ENCODE measurements around the gene FAM193A. TPM values are rescaled to one million over a fixed set of nuclear protein-coding genes. Genes with fewer than 3 reads are reported as not detected.

FAM193A gene
- polyA plus RNA-seq, 1 of the 3 experiments (the other 2 are of a cell fraction) = 9.2 TPM

DNA sequence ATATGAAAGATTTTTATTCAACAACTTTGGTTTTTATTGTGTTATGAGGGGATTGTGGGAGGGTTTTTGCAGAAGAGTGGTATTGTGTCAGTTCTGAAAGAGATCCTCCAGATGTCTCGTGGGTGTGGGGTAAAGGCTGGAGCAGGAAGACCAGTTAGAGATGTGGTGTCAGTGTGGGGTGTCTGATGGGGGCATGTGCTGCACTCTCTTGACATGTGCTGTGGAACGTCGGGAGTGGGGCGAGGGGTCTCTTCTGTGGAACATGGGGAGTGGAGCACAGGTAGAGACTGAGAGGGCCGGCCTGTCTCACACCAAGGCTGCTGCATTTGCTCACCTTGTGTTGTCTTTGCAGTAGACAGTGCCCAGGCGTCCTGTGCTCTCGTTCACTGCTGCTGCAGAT lies 37.6 kb downstream of the FAM193A start:
- Histone ChIP-seq H3K27me3 (ENCODE audit: insufficient read depth) (no peaks in the 10 kb centered on the region), H3K4me1 (ENCODE audit: control insufficient read depth in 1 of 2, insufficient read depth in 2 of 2, low read depth in 1 of 2, low read length in 1 of 2) (peaks cover 6 to 12% of the 10 kb centered on the region in 2 experiments; a peak in 1 of 4 replicates), H3K9ac (no peak overlapping the region), H3K9me2 (no peaks in the 10 kb centered on the region), H3K9me3 (no peaks in the 10 kb centered on the region), H3K4me3 (ENCODE audit: low read depth in 2 of 2, low read length in 1 of 2) (no peak overlapping the region), H3K36me3 (replicated peaks in 1 of 2; ENCODE audit: control insufficient read depth in 1 of 2, insufficient read depth in 2 of 2, low read length in 1 of 2) (peaks cover 0 to 7% of the 10 kb centered on the region in 2 experiments), H3K4me2 (no peak overlapping the region), H3F3A (replicated peaks; ENCODE audit: insufficient read depth) (peaks cover 3% of the 10 kb centered on the region), H3K79me2 (ENCODE audit: insufficient read depth) (peaks cover 100% of the 10 kb centered on the region), H4K20me1 (ENCODE audit: insufficient read depth) (peaks cover 98% of the 10 kb centered on the region), H2AFZ (ENCODE audit: low read depth) (no peak overlapping the region), H3K27ac (ENCODE audit: low read depth in 2 of 2, low read length in 1 of 2) (no peak overlapping the region)
- no peak for DNase-seq
- ChIA-PET POLR2A (no interaction called here), CTCF (no interaction called here)
- 96% methylated on average over 5 of the region's 7 CpGs for WGBS (ENCODE audit: low lambda C conversion rate)
- TF ChIP-seq, protein P1, sequence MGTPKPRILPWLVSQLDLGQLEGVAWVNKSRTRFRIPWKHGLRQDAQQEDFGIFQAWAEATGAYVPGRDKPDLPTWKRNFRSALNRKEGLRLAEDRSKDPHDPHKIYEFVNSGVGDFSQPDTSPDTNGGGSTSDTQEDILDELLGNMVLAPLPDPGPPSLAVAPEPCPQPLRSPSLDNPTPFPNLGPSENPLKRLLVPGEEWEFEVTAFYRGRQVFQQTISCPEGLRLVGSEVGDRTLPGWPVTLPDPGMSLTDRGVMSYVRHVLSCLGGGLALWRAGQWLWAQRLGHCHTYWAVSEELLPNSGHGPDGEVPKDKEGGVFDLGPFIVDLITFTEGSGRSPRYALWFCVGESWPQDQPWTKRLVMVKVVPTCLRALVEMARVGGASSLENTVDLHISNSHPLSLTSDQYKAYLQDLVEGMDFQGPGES (IDR thresholded peaks at IDR 0.05; ENCODE audit: low read depth, low read length) = no peak
- TF ChIP-seq RFX5 (IDR thresholded peaks at IDR 0.05; ENCODE audit: low read length) (no peak), RCOR1 (IDR thresholded peaks at IDR 0.05; ENCODE audit: low read length) (no peak), FOXJ3 (CRISPR knock-in tag; IDR thresholded peaks at IDR 0.05) (no peak), MEF2A (IDR thresholded peaks at IDR 0.05; ENCODE audit: borderline replicate concordance, low read depth) (no peak), TEAD4 (IDR thresholded peaks at IDR 0.05; ENCODE audit: borderline replicate concordance, insufficient read depth) (no peak), SIN3A (IDR thresholded peaks at IDR 0.05; ENCODE audit: borderline replicate concordance, low read depth, low read length) (no peak), RXRA (IDR thresholded peaks at IDR 0.05; ENCODE audit: borderline replicate concordance, low read depth) (no peak)
- TF ChIP-seq, protein P2, sequence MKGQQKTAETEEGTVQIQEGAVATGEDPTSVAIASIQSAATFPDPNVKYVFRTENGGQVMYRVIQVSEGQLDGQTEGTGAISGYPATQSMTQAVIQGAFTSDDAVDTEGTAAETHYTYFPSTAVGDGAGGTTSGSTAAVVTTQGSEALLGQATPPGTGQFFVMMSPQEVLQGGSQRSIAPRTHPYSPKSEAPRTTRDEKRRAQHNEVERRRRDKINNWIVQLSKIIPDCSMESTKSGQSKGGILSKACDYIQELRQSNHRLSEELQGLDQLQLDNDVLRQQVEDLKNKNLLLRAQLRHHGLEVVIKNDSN (IDR thresholded peaks at IDR 0.05; ENCODE audit: borderline replicate concordance, low read depth) = no peak
- TF ChIP-seq, protein P3, sequence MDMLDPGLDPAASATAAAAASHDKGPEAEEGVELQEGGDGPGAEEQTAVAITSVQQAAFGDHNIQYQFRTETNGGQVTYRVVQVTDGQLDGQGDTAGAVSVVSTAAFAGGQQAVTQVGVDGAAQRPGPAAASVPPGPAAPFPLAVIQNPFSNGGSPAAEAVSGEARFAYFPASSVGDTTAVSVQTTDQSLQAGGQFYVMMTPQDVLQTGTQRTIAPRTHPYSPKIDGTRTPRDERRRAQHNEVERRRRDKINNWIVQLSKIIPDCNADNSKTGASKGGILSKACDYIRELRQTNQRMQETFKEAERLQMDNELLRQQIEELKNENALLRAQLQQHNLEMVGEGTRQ (IDR thresholded peaks at IDR 0.05; ENCODE audit: borderline replicate concordance, low read depth, low read length) = no peak

DNA sequence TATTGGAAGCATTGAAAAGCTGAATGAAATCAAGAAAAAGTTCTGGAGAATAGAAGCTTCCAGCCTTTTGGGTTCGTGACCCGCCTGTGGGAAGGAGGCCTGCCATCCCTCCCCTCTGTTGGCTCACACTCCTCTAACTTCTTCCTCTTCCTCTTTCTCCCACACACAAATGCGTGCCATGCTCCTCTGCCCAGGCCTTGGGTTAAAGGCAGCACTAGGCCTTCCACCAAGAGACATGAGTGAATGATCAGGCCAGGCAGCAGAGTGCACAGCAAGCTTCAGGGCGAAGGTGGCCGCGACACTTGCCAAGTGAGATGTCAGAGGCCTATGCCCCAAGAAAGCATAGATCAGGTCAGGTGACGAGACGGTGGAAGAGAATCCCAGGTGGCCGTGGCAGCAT lies 38.4 kb downstream of the FAM193A start:
- H2AFZ ChIP-seq (ENCODE audit: low read depth) = no peak overlapping the region
- no peaks in the 10 kb centered on the region for H3F3A ChIP-seq (replicated peaks; ENCODE audit: insufficient read depth)
- no peak overlapping the region for H3K9ac ChIP-seq
- over 99% methylated on average over 9 of the region's 9 CpGs for WGBS (ENCODE audit: low lambda C conversion rate)
- H3K9me2 ChIP-seq = no peaks in the 10 kb centered on the region
- H3K27ac ChIP-seq (ENCODE audit: low read depth in 2 of 2, low read length in 1 of 2) = no peak overlapping the region
- CTCF ChIA-PET = no interaction called here
- H3K79me2 ChIP-seq (ENCODE audit: insufficient read depth) = peaks cover 100% of the 10 kb centered on the region
- POLR2A ChIA-PET = no interaction called here
- no peak overlapping the region for H3K4me2 ChIP-seq
- no peaks in the 10 kb centered on the region; the same call in 1 of the 2 replicates for H3K9me3 ChIP-seq
- H3K4me1 ChIP-seq (ENCODE audit: control insufficient read depth in 1 of 2, insufficient read depth in 2 of 2, low read depth in 1 of 2, low read length in 1 of 2) = peaks cover 6 to 12% of the 10 kb centered on the region in 2 experiments; a peak in 1 of 4 replicates
- no peak for DNase-seq
- no peak overlapping the region for H3K4me3 ChIP-seq (ENCODE audit: low read depth in 2 of 2, low read length in 1 of 2)
- no peaks in the 10 kb centered on the region for H3K27me3 ChIP-seq (ENCODE audit: insufficient read depth)
- peaks cover 98% of the 10 kb centered on the region for H4K20me1 ChIP-seq (ENCODE audit: insufficient read depth)
- H3K36me3 ChIP-seq (replicated peaks in 1 of 2; ENCODE audit: control insufficient read depth in 1 of 2, insufficient read depth in 2 of 2, low read length in 1 of 2) = peaks cover 0 to 5% of the 10 kb centered on the region in 2 experiments
- TF ChIP-seq NFIC (IDR thresholded peaks at IDR 0.05; ENCODE audit: borderline replicate concordance) (no peak), POLR2AphosphoS5 (IDR thresholded peaks at IDR 0.05; ENCODE audit: low read depth, low read length) (no peak), NRF1 (IDR thresholded peaks at IDR 0.05; ENCODE audit: low read depth, low read length) (no peak), REST (IDR thresholded peaks at IDR 0.05; ENCODE audit: low read depth, low read length) (no peak), TEAD4 (IDR thresholded peaks at IDR 0.05; ENCODE audit: borderline replicate concordance, insufficient read depth) (no peak), JUND (IDR thresholded peaks at IDR 0.05) (no peak), EP300 (IDR thresholded peaks at IDR 0.05; ENCODE audit: borderline replicate concordance in 1 of 2, low read depth in 1 of 2, low read length in 1 of 2) (no peak), FOSL2 (IDR thresholded peaks at IDR 0.05; ENCODE audit: borderline replicate concordance, low read depth) (no peak), GATA2 (CRISPR knock-in tag; IDR thresholded peaks at IDR 0.05) (no peak), RAD21 (IDR thresholded peaks at IDR 0.05; ENCODE audit: low read length) (no peak), SIN3A (IDR thresholded peaks at IDR 0.05; ENCODE audit: borderline replicate concordance, low read depth, low read length) (no peak), FOXJ3 (CRISPR knock-in tag; IDR thresholded peaks at IDR 0.05) (no peak), TAF1 (IDR thresholded peaks at IDR 0.05; ENCODE audit: borderline replicate concordance, low read depth, low read length) (no peak)
- TF ChIP-seq, protein P4, sequence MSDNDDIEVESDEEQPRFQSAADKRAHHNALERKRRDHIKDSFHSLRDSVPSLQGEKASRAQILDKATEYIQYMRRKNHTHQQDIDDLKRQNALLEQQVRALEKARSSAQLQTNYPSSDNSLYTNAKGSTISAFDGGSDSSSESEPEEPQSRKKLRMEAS (IDR thresholded peaks at IDR 0.05; ENCODE audit: low read depth) = no peak
- TF ChIP-seq, protein P2 (IDR thresholded peaks at IDR 0.05; ENCODE audit: borderline replicate concordance, low read depth) = no peak

Data from SK-N-SH (cell line).